HG03342 (cell line): ENCODE data around the gene GTF2H2C_2.
"Not testable (repeated sequence)": the region's sequence is repeated elsewhere in the genome, so short reads cannot be mapped to it uniquely, and the experiment has no call there.

Experiments
- ATAC-seq: cut with Tn5 transposase; IDR thresholded peaks from one replicate; pipeline ENCODE4 v1.9.1; 2021; ENCODE audit warnings: mild to moderate bottlenecking, moderate library complexity; ENCODE audit not compliant: unreplicated experiment

Gene GTF2H2C_2

DNA sequence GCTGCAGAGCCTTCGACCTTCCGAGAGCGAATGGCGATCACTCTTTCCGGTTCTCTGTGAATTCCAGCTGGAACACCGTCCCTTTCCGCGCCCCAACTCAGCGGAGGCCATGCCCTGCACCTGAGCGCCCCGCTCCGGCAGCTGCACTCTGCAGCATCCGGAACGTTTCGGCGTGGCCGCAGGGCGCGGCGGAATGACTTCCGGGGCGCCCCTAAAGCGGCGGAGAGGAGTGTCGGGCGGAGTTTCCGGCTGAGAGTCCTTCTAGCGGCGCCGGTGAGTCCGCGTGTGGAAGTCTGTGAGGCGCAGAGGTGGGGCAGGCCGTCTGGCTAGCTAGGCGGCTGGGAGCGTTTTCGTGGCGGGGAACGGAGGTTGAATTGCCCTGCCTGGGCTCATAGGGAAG is at the start of gene GTF2H2C_2:
Gene GTF2H2C_2 (plus strand): TSS at position 252 of the 400 bp plus-strand sequence.
- peak; percentile 98 for ATAC-seq

DNA sequence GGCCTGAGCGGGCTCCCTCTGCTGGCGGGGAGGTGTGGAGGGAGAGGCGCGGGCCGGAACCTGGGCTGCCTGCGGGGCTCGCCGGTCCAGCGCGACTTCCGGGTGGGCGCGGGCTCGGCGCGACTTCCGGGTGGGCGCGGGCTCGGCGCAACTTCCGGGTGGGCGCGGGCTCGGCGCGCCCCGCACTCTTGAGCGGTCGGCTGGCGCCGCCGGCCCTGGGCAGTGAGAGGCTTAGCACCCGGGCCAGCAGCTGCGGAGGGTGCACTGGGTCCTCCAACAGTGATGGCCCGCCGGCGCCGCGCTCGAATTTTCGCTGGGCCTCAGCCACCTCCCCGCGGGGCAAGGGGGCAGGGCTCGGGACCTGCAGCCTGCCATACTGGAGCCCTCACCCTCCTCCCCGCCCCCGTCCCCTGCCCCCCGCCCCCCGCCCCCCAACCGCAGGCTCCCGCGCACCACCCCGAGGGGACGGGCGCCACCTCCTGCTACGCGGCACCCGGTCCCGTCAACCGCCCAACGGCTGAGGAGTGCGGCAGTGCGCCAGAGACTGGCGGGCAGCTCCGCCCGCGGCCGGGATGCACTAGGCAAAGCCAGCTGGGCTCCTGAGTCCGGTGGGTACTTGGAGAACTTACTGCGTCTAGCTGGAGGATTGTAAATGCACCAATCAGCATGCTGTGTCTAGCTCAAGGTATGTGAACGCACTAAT is 14.0 kb upstream of the GTF2H2C_2 start:
- ATAC-seq: peak; percentile 74

DNA sequence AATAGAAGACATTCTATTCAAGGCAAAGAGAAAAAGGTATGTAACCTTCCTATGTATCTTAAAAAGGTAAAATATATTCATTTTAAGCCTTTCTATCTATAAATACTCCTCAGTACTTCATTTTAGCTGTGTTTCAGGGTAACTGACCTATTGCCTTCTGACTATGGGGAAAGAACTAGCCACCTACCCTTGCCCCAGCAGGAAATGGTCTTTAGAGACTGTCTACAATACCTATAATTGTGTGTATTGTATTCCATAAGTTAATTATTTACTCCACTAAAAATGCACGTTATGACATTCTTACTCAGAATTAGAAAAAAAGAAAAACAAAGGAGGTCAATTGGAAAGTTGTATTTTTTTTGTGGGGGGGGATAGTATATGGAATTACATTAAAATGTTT is 6.2 kb downstream of the GTF2H2C_2 start:
- ATAC-seq: not testable (repeated sequence)

DNA sequence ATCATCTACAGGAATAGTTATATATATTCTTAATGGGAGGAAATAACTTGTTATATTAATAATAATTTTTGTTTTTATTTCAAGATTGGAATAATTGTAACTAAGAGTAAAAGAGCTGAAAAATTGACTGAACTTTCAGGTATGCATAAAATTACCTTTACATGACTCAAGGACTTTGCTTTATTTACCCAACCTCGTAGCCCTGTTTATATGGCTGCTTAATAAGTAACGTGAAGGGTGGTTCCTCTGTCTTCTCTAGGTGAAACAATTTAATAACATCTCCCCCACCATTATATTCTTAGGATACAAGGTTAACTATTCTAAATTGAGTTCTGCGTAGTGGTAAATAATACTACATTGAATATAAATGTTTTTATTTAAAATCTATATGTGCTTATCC is 8.0 kb downstream of the GTF2H2C_2 start:
- ATAC-seq: not testable (repeated sequence)

DNA sequence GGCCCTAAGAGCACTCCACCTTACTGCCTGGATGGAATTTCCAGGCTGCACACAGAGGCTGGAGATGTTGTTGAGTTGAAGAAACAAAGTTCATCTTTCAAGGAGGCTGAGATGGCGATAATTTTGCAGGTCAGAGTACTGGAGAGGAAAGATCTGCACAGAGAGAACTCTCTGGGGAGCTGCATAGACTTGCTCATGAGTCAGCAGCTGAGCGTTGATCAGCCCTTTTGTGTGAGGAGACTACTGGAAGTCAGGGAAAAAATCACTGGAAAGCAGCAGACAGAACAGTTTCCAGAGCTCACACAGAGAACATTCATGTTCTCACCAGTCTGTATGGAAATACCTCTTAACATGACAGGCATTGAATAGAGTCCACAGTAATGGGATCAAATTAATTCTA is 23.4 kb downstream of the GTF2H2C_2 start:
- ATAC-seq: not testable (repeated sequence)

DNA sequence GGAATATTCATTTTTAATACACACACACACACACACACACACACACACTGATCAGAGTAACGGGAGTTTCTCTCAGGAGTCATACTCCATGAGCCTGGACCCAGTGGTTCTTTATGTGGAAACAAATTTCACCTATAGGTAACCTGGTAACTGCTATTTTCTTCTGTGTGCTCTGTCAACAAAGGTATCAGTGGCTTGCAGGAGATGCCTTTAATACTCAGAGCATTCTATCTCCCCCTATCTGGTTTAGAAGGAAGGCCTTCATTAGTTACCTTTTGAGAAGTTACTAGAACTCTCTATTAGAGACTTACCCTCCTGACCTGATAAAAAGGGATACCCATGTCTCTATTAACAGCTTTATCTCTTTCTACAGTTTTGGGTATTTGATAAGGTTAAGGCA is 34.4 kb downstream of the GTF2H2C_2 start:
- not testable (repeated sequence) for ATAC-seq

DNA sequence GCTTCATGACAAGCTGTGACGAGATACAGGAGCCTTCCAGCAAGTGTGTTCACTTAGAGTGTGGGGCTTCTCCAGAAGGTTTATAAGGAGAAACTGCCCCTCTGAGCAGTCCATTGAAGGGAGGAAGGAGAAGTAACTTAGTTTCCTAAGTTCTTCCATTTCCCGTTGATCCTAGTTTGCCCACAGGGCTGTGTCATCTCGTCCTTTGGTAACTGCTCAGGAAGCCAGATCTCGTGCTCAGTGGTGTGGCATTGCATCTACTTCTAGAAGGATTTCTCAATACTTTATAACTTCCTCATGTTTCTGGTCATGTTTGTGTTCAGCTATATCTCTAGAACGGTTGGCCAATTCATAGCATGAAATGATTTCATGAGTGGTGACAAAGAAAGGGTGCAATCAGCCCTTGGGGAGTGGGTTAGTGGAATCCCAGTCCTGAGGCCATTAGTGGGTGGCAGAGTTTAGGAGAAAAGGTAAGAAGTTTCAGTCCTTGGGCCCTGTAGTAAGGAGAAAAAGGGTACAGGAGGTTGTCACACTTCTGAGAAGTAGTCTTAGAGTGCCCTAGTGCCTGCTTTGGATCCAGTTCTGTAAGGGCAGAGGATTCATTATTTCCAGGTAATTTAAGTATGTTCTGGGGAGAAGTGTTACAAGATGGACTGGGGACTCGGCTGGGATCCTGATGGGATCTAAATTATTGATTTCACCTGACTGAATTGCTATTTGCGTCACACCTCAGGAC is 36.2 kb downstream of the GTF2H2C_2 start:
- ATAC-seq: not testable (repeated sequence)

DNA sequence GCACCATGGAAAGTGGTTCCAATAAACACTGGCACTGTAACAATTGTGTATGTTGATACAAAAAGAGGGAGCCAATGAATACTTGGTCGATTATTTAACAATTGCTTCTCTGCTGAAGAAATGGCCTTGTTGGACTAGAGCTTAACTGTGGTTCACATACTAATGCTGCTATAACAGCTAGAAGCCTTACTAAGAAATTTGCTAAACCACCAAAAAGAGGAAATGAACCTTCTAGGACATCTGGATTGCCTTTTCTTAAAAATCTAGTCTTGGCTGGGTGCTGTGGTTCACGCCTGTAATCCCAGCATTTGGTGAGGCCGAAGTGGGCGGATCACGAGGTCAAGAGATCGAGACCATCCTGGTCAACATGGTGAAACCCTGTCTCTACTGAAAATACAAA is 41.9 kb downstream of the GTF2H2C_2 start:
- peak; percentile 95 for ATAC-seq

DNA sequence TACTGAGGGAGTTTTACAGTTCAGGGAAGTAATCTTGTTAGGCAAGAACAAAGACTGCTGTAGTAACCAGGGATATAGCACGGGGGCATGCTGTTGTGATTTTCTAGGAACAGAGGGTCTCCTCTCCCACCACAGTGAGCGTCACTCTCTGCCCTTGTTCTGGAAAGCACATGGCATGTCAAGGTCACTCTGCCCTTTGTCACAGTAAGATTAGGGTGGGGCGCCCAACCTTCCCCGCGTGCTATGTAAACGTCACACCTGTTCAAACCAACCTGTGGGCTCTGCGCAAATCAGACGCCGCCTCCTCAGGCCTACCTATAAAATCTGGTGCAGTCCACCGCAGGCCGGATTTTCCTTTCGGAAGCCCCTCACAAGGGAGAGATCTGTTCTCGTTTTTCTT is 44.0 kb downstream of the GTF2H2C_2 start:
- not testable (repeated sequence) for ATAC-seq

DNA sequence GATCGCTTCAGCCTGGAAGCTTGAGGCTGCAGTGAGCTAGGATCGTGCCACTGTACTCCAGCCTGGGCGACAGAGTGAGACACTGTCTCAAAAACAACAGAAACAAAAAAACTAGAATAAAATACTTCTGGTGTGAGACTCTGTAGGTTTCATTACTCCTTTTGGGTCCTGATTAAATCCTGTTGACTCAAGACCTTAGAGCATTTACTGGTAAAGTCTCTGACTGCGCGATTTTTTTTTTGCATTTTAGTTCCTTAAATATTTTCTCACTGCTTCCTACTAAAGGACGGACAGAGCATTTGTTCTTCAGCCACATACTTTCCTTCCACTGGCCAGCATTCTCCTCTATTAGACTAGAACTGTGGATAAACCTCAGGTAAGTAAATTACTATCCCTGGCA is 46.8 kb downstream of the GTF2H2C_2 start:
- ATAC-seq: not testable (repeated sequence)

DNA sequence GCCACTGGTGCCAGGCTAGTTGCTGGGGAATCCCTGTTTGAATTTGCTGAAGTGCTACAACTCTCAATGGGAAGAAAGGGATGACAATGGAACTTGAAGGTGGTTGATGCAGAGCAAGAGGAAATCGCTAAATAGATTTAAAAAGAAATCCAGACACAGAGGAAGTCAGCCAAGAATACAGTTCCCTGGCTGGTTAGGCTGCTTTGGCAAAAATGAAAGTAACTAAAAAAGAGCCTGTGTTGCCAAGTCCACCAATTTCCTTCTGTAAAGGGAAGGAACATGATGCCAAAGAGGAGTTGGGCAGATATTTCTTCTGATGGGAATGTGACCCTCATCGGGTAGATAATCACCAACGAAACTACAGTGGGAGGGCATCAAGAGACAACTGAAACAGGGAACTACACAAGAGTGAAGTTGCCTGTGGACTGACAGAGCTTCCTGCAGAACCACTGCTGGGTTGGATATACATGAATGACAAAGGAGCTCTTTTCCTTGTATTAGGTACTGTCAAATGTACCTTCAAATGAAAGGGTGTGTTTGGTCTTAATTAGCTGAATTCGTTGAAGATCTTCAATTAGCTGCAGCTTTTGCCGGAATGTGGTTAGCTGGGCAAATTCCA is 49.0 kb downstream of the GTF2H2C_2 start:
- not testable (repeated sequence) for ATAC-seq

DNA sequence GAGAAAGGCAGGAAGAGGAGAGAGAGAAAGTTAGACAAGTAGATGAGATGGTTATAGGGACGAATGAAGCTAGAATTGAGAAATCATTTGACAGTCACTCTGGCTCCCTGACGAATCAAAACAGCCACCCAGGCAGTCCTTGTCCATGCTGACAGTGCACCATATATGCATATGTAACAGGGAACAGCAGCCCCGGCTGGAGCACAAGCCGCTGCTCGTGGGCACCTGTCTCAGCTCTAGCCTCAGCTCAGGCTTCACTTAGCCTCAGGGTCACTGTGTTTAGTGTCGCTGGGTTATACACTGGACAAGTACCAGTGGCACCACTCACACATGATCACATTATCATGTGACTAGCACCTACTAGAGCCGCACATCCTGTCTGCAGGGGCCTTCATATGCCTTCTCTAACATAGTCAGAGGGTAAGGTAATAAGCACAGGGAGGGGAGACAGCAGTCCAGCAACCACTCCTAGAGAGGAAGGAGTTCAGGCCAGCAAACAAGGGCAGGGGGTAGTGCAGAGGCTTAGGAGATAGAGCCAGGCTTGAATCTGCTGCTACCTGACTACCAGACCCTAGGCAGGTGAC is 54.9 kb downstream of the GTF2H2C_2 start:
- not testable (repeated sequence) for ATAC-seq
